Measurements from ENCODE around the gene RARA. TPM values are rescaled to one million over a fixed set of nuclear protein-coding genes. Genes with fewer than 3 reads are reported as not detected.
"Not testable (repeated sequence)": the region's sequence is repeated elsewhere in the genome, so short reads cannot be mapped to it uniquely, and the experiment has no call there.

Gene RARA
- total RNA-seq, 2 experiments from 2014 or later, result 65.2 to 65.5 TPM

DNA sequence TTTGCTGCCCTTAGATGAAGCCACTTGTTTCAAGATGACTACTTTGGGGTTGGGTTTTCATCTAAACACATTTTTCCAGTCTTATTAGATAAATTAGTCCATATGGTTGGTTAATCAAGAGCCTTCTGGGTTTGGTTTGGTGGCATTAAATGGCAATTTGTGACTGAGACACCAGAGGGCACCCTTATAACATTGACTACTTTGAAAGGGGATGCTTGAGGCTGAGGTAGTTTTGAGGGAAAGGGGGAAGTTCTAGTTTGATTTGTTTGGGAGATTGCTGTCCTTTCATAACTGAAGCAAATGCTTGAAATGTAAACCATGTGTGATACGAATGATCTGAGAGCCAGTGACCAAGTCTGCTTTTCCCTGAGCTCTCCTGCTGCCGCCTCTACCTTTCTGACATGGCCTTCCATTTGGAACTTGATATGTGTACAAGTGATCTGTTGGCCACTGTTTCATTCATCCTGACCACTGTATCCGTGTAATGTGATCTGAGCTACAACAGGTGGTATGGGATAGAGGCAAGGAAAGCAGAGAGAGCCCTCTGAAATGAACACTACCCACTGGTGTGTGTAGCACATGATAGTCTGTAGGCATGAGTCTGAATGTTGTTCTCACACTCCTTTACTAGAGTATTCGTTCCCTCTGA, 5.8 kb upstream of the RARA start:
- H3K27ac Mint-ChIP-seq, result no peak overlapping the region
- H3K36me3 Mint-ChIP-seq (ENCODE audit: low read depth), result peaks cover 52% of the 10 kb centered on the region

DNA sequence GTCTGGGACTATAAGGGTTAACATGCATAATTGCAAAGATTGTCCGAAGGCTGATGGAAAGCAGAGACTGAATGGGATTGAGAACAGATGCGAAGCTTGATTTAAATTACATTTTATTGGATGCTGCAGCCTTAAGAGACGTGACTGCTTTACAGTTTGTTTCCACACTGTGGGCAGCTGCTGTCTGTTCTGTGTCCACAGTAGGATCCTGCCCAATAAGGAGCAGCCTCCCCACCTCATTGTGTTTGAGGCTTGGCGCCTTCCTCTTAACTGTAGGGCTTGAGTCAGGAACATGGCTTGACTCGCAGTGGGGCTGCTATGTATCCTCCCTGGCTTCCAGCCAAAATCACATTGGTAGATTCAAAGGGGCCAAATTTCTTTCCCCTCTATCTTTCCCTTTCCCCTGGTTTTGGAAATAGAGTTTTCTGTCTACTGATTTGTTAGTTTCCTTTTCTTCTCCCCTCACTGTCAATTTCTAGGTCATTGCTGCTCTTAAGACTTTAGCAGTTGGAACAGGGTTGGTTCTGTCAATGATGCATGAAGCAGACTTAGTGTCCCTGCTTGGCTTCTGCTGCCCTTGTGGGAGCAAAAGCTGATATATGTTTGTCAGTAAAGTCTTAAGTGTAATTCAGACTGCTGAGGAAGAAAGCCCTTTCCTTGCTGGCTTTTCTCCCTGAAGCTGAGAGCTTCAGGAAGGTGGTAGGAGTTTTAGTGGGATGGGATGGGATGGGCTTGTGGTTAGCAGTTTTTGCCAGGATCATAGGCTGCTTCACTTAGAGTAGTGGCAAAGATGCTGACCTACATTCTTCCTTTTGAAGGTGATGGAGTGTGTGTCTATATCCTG, 5.0 kb upstream of the RARA start:
- H3K27me3 Mint-ChIP-seq, result no peaks in the 10 kb centered on the region
- H3K4me3 Mint-ChIP-seq, result no peak overlapping the region
- peaks cover 15% of the 10 kb centered on the region for H3K4me1 Mint-ChIP-seq
- no peak for DNase-seq
- H3K9me3 Mint-ChIP-seq, result no peaks in the 10 kb centered on the region
- POLR2A ChIA-PET, result interaction anchor here (0.6 to 8.8 kb wide), 11 partner anchors 10 to 256 kb away, joined by 3 to 68 read pairs (median 5); partner anchors contain the start of gene CDC6
- no peak overlapping the region for H3K27ac Mint-ChIP-seq
- CTCF ChIA-PET, result interaction anchor here (0.7 to 11.6 kb wide), 11 partner anchors 10 to 229 kb away, joined by 3 to 173 read pairs (median 9); no protein-coding TSS in a partner anchor
- peaks cover 46% of the 10 kb centered on the region for H3K36me3 Mint-ChIP-seq (ENCODE audit: low read depth)

More for the DNA sequence above, 5.8 kb upstream of the RARA start:
- H3K27me3 Mint-ChIP-seq, result no peaks in the 10 kb centered on the region
- peaks cover 15% of the 10 kb centered on the region for H3K4me1 Mint-ChIP-seq
- no peaks in the 10 kb centered on the region for H3K9me3 Mint-ChIP-seq
- peak; percentile 50 for DNase-seq
- ChIA-PET CTCF (interaction anchor here (0.6 to 11.6 kb wide), 17 partner anchors 10 to 257 kb away, joined by 3 to 173 read pairs (median 7); partner anchors contain the start of gene TOP2A), POLR2A (interaction anchor here (0.6 to 8.8 kb wide), 8 partner anchors 12 to 255 kb away, joined by 3 to 68 read pairs (median 5); no protein-coding TSS in a partner anchor)
- no peak overlapping the region for H3K4me3 Mint-ChIP-seq

DNA sequence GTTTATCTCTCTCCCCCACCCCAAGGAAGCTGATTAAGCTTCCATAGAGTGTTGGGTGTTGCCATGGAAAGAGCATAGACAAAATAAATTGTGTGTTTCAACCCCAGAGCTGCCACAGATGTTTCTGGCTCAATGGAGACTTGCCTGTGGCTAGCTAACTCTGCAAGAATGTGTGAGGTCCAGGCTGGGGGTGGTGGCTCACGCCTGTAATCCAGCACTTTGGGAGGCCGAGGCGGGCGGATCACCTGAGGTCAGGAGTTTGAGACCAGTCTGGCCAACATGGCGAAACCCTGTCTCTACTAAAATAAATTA, 4.5 kb upstream of the RARA start:
- peaks cover 18% of the 10 kb centered on the region for H3K4me1 Mint-ChIP-seq
- H3K27me3 Mint-ChIP-seq, H3K9me3 Mint-ChIP-seq, H3K27ac Mint-ChIP-seq, H3K4me3 Mint-ChIP-seq, DNase-seq: not testable (repeated sequence)
- POLR2A ChIA-PET, result interaction anchor here (0.9 to 8.8 kb wide), 10 partner anchors 11 to 89 kb away, joined by 3 to 68 read pairs (median 6); partner anchors contain the start of gene CDC6
- CTCF ChIA-PET, result interaction anchor here (2.5 to 11.6 kb wide), 4 partner anchors 12 to 58 kb away, joined by 9 to 173 read pairs (median 38); no protein-coding TSS in a partner anchor
- peaks cover 41% of the 10 kb centered on the region for H3K36me3 Mint-ChIP-seq (ENCODE audit: low read depth)

DNA sequence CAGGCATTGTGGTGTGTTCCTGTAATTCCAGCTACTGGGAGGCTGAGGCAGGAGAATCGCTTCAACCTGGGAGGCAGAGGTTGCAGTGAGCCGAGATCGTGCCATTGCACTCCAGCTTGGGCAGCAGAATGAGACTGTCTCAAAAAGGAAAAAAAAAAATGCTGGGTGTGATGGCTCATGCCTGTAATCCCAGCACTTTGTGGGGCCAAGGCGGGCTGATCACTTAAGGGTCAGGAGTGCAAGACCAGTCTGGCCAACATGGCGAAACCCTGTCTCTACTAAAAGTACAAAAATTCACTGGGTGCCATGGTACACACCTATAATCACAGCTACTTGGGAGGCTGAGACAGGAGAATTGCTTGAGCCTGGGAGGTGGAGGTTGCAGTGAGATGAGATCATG, 4.1 kb upstream of the RARA start:
- DNase-seq, H3K9me3 Mint-ChIP-seq, H3K27me3 Mint-ChIP-seq, H3K4me3 Mint-ChIP-seq, H3K27ac Mint-ChIP-seq: not testable (repeated sequence)
- POLR2A ChIA-PET, result interaction anchor here (0.9 to 8.8 kb wide), 10 partner anchors 11 to 89 kb away, joined by 3 to 68 read pairs (median 4); partner anchors contain the start of gene CDC6
- H3K4me1 Mint-ChIP-seq, result peaks cover 22% of the 10 kb centered on the region
- CTCF ChIA-PET, result interaction anchor here (1.0 to 11.6 kb wide), 5 partner anchors 12 to 58 kb away, joined by 3 to 173 read pairs (median 9); no protein-coding TSS in a partner anchor
- peaks cover 39% of the 10 kb centered on the region for H3K36me3 Mint-ChIP-seq (ENCODE audit: low read depth)

DNA sequence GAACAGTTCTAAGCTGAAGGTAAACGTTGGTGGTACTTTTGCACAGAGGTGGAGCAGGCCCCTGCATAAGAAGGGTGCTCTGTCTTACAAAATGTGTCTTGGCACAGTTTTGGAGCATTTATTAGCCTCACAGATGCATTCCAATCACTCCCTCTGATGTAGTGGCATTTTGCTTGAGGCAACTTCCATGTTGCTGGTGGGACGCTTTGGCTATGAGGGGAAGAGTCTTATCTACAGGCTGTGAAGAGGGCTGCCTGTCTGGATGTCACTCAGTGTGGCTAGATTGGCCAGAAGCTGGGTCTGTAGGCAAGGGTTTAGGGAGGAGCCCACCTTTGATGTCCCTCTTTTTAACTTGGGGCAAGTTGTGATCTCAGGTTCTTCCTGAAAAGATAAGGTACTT, 2.6 kb upstream of the RARA start:
- CTCF ChIA-PET, result interaction anchor here (0.6 to 11.6 kb wide), 11 partner anchors 10 to 247 kb away, joined by 3 to 173 read pairs (median 3); no protein-coding TSS in a partner anchor
- Mint-ChIP-seq H3K9me3 (no peaks in the 10 kb centered on the region), H3K4me3 (no peak overlapping the region), H3K27me3 (no peaks in the 10 kb centered on the region), H3K4me1 (peaks cover 36% of the 10 kb centered on the region), H3K36me3 (ENCODE audit: low read depth) (peaks cover 28% of the 10 kb centered on the region), H3K27ac (peak overlapping the region; percentile 4)
- POLR2A ChIA-PET, result interaction anchor here (0.8 to 8.8 kb wide), 18 partner anchors 9 to 254 kb away, joined by 3 to 68 read pairs (median 6); partner anchors contain the start of genes CDC6 and WIPF2
- no peak for DNase-seq

DNA sequence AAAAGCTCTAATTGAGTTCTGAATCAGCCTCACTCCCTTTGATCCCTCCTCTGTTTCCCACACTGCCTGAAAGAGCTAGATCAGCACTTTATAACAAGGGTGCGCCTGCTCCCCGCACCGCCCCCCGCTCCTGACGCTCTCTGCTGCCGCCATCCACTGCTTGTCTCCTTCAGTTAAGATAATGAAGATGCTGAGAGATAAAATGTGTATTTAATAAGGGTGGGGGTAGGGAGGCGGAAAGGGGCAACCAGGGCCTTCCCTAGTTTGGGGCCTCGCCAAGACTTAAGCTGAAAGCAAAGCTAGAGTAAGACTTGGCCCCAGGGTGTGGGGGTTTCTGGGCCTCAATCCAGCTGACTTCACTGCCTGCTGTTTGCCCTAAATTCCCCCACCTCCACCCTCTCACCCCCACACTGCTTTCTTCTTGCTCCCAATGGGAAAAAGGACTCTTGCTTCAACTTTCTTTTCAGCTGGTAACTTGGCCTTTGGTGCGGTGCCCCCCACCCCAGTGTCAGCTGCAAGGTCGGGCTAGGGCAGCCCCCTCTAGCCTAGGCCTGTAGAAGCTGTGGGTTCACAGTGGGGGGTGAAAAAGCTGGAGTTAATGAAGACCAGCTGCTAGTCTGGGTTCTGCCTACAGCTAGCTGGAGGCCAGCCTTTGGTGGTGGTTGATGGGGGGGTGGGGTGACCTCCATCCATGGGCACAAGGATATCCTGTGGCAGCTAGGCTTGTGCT, 1.8 kb upstream of the RARA start:
- POLR2A ChIA-PET, result interaction anchor here (0.8 to 8.8 kb wide), 20 partner anchors 9 to 253 kb away, joined by 3 to 68 read pairs (median 6); partner anchors contain the start of genes CDC6 and WIPF2
- Mint-ChIP-seq H3K9me3 (no peaks in the 10 kb centered on the region), H3K27me3 (no peaks in the 10 kb centered on the region), H3K4me1 (peaks cover 44% of the 10 kb centered on the region), H3K4me3 (no peak overlapping the region), H3K27ac (no peak overlapping the region), H3K36me3 (ENCODE audit: low read depth) (peaks cover 20% of the 10 kb centered on the region)
- CTCF ChIA-PET, result interaction anchor here (0.8 to 11.6 kb wide), 13 partner anchors 9 to 247 kb away, joined by 3 to 173 read pairs (median 4); no protein-coding TSS in a partner anchor
- peak; percentile 23 for DNase-seq

DNA sequence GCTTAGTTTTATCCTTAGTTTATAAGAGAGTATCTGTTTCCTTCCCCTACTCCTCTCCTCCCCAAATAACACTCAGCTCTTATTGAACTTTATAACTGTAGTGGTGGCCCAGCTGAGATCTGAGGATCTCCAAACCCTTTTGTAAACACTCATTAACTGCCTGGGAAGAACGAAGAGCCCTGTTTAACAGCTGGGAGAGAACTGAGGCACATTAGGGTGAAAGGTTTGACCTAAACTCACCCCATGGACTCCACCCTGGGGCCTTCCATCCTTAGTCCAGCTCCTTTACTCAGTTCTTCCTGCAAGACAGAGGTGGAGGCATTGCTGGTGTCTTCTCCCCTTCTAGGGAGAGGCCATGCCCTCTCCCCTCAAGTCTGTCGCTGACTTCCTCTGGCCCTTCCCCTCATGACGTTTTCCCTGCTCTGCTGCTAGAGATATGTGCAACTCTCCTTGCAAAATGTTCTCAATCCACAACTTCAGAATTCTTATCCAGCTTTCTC, 1.2 kb upstream of the RARA start:
- H3K27me3 Mint-ChIP-seq, result no peaks in the 10 kb centered on the region
- CTCF ChIA-PET, result interaction anchor here (0.6 to 11.6 kb wide), 10 partner anchors 9 to 224 kb away, joined by 3 to 173 read pairs (median 5); no protein-coding TSS in a partner anchor
- H3K27ac Mint-ChIP-seq, result no peak overlapping the region
- POLR2A ChIA-PET, result interaction anchor here (1.1 to 8.8 kb wide), 15 partner anchors 9 to 89 kb away, joined by 3 to 68 read pairs (median 7); partner anchors contain the start of genes CDC6 and WIPF2
- no peaks in the 10 kb centered on the region for H3K9me3 Mint-ChIP-seq
- peaks cover 14% of the 10 kb centered on the region for H3K36me3 Mint-ChIP-seq (ENCODE audit: low read depth)
- no peak overlapping the region for H3K4me3 Mint-ChIP-seq
- DNase-seq, result no peak
- peaks cover 46% of the 10 kb centered on the region for H3K4me1 Mint-ChIP-seq

DNA sequence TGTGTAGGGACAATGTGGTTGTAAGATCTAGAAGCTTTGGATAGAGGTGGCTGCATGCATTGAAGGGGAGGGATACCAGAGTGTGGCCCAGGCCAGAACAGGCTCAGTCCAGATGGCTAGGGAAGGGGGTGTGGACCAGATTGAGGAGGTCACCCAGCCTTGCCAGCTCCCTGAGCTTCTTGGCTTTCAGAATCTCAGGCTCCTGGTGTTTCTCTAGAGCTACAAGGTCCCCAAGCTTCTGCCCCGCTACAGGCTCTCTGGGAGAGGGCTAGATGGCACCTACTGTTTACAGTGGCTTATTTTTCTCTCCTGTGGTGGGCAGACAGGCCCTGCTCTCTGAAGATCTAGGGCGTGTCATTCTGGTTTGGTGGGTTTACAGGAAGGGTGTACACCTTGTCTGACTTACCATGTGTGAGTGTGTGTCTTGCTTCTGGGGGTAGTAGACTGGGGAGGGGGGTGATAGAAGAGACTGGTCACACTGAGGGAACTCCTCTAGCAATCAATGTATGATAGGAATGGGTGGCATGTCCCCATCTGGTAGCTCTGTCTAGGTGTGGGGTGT, 1.1 kb downstream of the RARA start:
- no peaks in the 10 kb centered on the region for H3K9me3 Mint-ChIP-seq
- POLR2A ChIA-PET, result interaction anchor here (1.0 to 12.1 kb wide), 6 partner anchors 11 to 65 kb away, joined by 3 to 129 read pairs (median 14); partner anchors contain the start of gene CDC6
- no peak for DNase-seq
- H3K36me3 Mint-ChIP-seq (ENCODE audit: low read depth), result peaks cover 2% of the 10 kb centered on the region
- H3K4me3 Mint-ChIP-seq, result no peak overlapping the region
- peak overlapping the region; percentile 22 for H3K27ac Mint-ChIP-seq
- CTCF ChIA-PET, result interaction anchor here (0.6 to 11.6 kb wide), 4 partner anchors 31 to 166 kb away, joined by 3 to 173 read pairs (median 4); no protein-coding TSS in a partner anchor
- no peaks in the 10 kb centered on the region for H3K27me3 Mint-ChIP-seq
- H3K4me1 Mint-ChIP-seq, result peaks cover 54% of the 10 kb centered on the region

DNA sequence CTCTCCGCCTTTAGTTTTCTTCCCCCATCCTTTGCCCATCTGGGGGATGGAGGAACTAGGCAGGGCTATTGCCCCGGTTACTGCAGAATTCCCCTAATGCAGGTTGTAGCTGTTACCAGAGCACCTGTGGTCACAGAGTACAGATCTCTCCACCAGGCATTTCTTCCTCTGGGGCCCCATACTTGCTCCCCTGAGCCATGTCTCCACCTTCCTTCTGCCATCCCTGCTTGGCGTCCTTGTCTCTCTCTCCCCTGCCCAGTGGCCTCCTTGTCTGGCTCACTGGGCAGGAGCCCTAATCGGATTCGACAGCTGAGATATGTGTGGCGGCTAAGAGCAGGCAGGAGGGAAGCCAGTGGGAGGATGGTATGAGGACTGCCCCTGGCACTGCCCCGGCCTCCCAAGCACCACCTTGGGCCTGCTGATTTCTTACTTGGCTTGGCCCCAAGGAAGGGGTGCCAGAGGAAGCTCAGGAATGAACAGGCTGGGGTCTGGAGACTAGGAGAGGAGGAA, 2.0 kb downstream of the RARA start:
- H3K36me3 Mint-ChIP-seq (ENCODE audit: low read depth), result peaks cover 2% of the 10 kb centered on the region
- POLR2A ChIA-PET, result interaction anchor here (1.1 to 12.1 kb wide), 2 partner anchors 18 to 42 kb away, joined by 3 to 129 read pairs; no protein-coding TSS in a partner anchor
- H3K27ac Mint-ChIP-seq, result no peak overlapping the region
- peaks cover 62% of the 10 kb centered on the region for H3K4me1 Mint-ChIP-seq
- no peaks in the 10 kb centered on the region for H3K27me3 Mint-ChIP-seq
- CTCF ChIA-PET, result interaction anchor here (0.6 to 11.6 kb wide), 2 partner anchors 43 to 166 kb away, joined by 3 to 173 read pairs; no protein-coding TSS in a partner anchor
- no peaks in the 10 kb centered on the region for H3K9me3 Mint-ChIP-seq
- DNase-seq, result no peak
- no peak overlapping the region for H3K4me3 Mint-ChIP-seq

DNA sequence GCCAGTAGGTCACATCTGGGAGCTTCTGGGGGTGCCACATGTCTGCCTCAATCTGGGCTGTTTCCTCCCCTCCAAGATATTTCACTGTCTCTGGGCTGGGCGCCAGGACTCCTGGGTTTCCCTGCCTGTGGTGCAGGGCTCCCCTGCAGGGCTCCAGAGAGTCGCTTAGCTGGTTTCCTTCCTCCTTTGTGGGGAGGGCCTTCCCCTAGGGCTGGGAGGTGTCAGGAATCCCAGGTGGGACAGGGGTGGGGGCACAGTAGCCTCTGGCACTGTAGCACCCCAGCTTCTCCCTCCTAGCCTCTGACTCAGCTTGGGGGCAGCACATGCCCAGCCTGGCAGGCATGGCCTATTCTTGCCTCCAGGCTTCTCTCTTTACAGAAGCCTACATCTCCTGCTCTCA, 2.6 kb downstream of the RARA start:
- Mint-ChIP-seq H3K27ac (no peak overlapping the region), H3K27me3 (no peaks in the 10 kb centered on the region), H3K4me1 (peaks cover 68% of the 10 kb centered on the region), H3K36me3 (ENCODE audit: low read depth) (peaks cover 2% of the 10 kb centered on the region), H3K9me3 (no peaks in the 10 kb centered on the region), H3K4me3 (no peak overlapping the region)
- ChIA-PET CTCF (no interaction called here), POLR2A (interaction anchor here (1.1 to 12.1 kb wide), 4 partner anchors 18 to 41 kb away, joined by 3 to 129 read pairs (median 4); no protein-coding TSS in a partner anchor)
- DNase-seq, result peak; percentile 15

DNA sequence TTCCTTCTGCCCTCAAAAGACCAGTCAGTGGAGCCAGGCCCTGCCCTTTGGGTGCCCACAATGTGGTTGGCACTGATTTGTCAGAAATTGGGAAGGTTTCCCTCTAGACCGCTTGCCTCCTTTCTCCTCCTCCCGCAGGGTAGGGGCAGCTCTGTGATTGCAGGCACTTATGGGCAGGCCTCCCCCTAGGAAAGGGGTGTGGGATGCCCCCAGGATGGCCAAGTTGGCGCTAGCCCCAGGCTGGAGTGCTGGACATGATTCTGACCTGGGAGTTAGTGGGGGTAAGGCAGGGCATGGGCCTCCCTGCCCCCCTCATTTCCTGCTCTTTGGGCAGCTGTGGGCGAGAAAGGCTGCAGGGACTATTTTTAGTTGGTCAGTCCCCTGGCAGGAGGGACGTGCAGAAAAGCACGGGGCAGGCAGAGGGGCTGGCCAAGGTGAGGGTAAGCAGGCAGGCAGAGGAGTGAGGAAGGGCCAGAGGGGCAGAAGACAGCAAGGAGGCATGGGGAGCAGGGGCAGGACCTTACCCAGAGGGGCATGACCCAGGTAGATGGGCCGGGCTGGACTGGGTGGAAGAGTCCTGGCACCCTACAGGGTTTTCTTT, 3.3 kb downstream of the RARA start:
- no peaks in the 10 kb centered on the region for H3K9me3 Mint-ChIP-seq
- POLR2A ChIA-PET, result interaction anchor here (0.7 to 12.1 kb wide), 5 partner anchors 10 to 29 kb away, joined by 3 to 129 read pairs (median 3); no protein-coding TSS in a partner anchor
- H3K4me1 Mint-ChIP-seq, result peaks cover 72% of the 10 kb centered on the region
- no peaks in the 10 kb centered on the region for H3K27me3 Mint-ChIP-seq
- CTCF ChIA-PET, result interaction anchor here (0.9 kb wide), 1 partner anchor 10 kb away, joined by 3 read pairs; no protein-coding TSS in a partner anchor
- H3K36me3 Mint-ChIP-seq (ENCODE audit: low read depth), result peaks cover 2% of the 10 kb centered on the region
- H3K4me3 Mint-ChIP-seq, result no peak overlapping the region
- DNase-seq, result no peak
- H3K27ac Mint-ChIP-seq, result no peak overlapping the region

Measured in activated CD4-positive, alpha-beta memory T cell treated with anti-CD3 and anti-CD28 coated beads, Interleukin-2, amount 10 ng/mL, durations not matched to agents 7 days and 5 days (primary cell).